ENCODE measurements around the gene CTNNA2.

Gene CTNNA2

GRCh38 chr2:80519699-80520291 is 1006.9 kb downstream of the CTNNA2 start:
- no peak for DNase-seq

GRCh38 chr2:80525152-80525551 is 1012.3 kb downstream of the CTNNA2 start:
- DNase-seq, result no peak

- DNase-seq, result no peak
These were observed 1014.3 kb downstream of the CTNNA2 start for GRCh38 chr2:80527119-80527518.

GRCh38 chr2:80529466-80530165 is 1016.8 kb downstream of the CTNNA2 start:
- DNase-seq, result no peak

- no peak for DNase-seq
These were observed 1017.7 kb downstream of the CTNNA2 start for GRCh38 chr2:80530442-80531064.

GRCh38 chr2:80531319-80531718 is 1018.5 kb downstream of the CTNNA2 start:
- DNase-seq, result no peak

- no peak for DNase-seq
These were observed 1032.8 kb downstream of the CTNNA2 start for GRCh38 chr2:80545420-80546210.

- no peak for DNase-seq
These were observed 1033.9 kb downstream of the CTNNA2 start for GRCh38 chr2:80546766-80547165.

GRCh38 chr2:80547344-80547743 is 1034.5 kb downstream of the CTNNA2 start:
- DNase-seq, result no peak

GRCh38 chr2:80548469-80548868 is 1035.6 kb downstream of the CTNNA2 start:
- peak; percentile 44 for DNase-seq

- DNase-seq, result no peak
These were observed 1037.0 kb downstream of the CTNNA2 start for GRCh38 chr2:80549901-80550300.

- DNase-seq, result no peak
These were observed 1047.5 kb downstream of the CTNNA2 start for GRCh38 chr2:80560326-80560725.

- no peak for DNase-seq
These were observed 1055.2 kb downstream of the CTNNA2 start for GRCh38 chr2:80568011-80568410.

- DNase-seq, result no peak
These were observed 1060.3 kb downstream of the CTNNA2 start for GRCh38 chr2:80573167-80573566.

GRCh38 chr2:80573950-80574349 is 1061.1 kb downstream of the CTNNA2 start:
- no peak for DNase-seq

- no peak for DNase-seq
These were observed 1066.9 kb downstream of the CTNNA2 start for GRCh38 chr2:80579756-80580155.

GRCh38 chr2:80591233-80591632 is 1078.4 kb downstream of the CTNNA2 start:
- DNase-seq, result no peak

GRCh38 chr2:80592106-80592505 is 1079.3 kb downstream of the CTNNA2 start:
- DNase-seq, result no peak

GRCh38 chr2:80610108-80610507 is 1097.3 kb downstream of the CTNNA2 start:
- DNase-seq, result no peak

- no peak for DNase-seq
These were observed 1108.8 kb downstream of the CTNNA2 start for GRCh38 chr2:80621656-80622055.

GRCh38 chr2:80624062-80624461 is 1111.2 kb downstream of the CTNNA2 start:
- no peak for DNase-seq

- no peak for DNase-seq
These were observed 1121.7 kb downstream of the CTNNA2 start for GRCh38 chr2:80634590-80634989.

- no peak for DNase-seq
These were observed 1125.9 kb downstream of the CTNNA2 start for GRCh38 chr2:80638783-80639182.

GRCh38 chr2:80642465-80642864 is 1129.6 kb downstream of the CTNNA2 start:
- DNase-seq, result no peak

All from NCI-H1105 treated with DMSO at 0.1 percent for 48 hours (cell line).